Esophagus muscularis mucosa (tissue), 4 donors: ENCODE results near the gene CREB3L4.

Source experiments
- EP300 ChIP-seq: sonication (generic); formaldehyde crosslinking; IDR thresholded peaks from one replicate; pipeline ENCODE4 v1.6.1; 2017; ENCODE audit warnings: antibody characterized with exemption
- POLR2A ChIP-seq: fragments of 450-650 bp; IDR thresholded peaks from one replicate; pipeline ENCODE4 v1.6.1; 2017; ENCODE audit warnings: antibody characterized with exemption, moderate library complexity, mild to moderate bottlenecking, low read depth
- POLR2AphosphoS5 ChIP-seq, 2 donors: sonication (generic); formaldehyde crosslinking; IDR thresholded peaks; one replicate each; pipeline ENCODE4 v1.6.1; 2017; ENCODE audit warnings: antibody characterized with exemption in 2 of 2
- TF ChIP-seq, protein P1 (sequence below), 3 experiments: fragments of 200-600 bp in 2 of 3; fragments of 450-650 bp in 1 of 3; sonication (generic) in 2 of 3; IDR thresholded peaks; one replicate each; pipeline ENCODE4 v1.5.1; 2017 to 2019; ENCODE audit warnings: antibody characterized with exemption in 3 of 3, mild to moderate bottlenecking in 2 of 3, moderate library complexity in 1 of 3

DNA sequence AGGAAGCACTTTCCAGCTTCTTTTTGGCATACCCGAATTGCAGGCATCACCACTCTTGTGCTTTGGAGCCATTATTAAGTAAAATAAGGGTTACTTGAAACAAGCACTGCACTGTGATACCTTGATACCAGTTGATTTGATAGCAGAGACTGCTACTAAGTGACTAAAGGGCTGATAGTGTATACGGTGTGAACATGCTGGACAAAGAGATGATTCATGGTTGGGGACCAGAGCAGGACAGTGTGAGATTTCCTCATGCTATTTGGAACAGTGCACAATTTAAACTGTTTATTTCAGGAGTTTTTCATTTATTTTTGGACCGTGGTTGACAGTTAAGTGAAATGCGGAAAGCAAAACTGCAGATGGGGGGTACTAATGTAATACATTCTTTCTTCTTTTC, 32.7 kb downstream of the CREB3L4 start:
- no peak for TF ChIP-seq POLR2A
- TF ChIP-seq, protein P1, sequence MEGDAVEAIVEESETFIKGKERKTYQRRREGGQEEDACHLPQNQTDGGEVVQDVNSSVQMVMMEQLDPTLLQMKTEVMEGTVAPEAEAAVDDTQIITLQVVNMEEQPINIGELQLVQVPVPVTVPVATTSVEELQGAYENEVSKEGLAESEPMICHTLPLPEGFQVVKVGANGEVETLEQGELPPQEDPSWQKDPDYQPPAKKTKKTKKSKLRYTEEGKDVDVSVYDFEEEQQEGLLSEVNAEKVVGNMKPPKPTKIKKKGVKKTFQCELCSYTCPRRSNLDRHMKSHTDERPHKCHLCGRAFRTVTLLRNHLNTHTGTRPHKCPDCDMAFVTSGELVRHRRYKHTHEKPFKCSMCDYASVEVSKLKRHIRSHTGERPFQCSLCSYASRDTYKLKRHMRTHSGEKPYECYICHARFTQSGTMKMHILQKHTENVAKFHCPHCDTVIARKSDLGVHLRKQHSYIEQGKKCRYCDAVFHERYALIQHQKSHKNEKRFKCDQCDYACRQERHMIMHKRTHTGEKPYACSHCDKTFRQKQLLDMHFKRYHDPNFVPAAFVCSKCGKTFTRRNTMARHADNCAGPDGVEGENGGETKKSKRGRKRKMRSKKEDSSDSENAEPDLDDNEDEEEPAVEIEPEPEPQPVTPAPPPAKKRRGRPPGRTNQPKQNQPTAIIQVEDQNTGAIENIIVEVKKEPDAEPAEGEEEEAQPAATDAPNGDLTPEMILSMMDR (IDR thresholded peaks at IDR 0.05) = no peak
- no peak for TF ChIP-seq POLR2AphosphoS5 (IDR thresholded peaks at IDR 0.05)
- TF ChIP-seq EP300 = no peak
